ENCODE data around the gene COA8. TPM values are rescaled to one million over a fixed set of nuclear protein-coding genes. Genes with fewer than 3 reads are reported as not detected.

The COA8 gene
- polyA plus RNA-seq, 1 of the 3 experiments (the other 2 are of a cell fraction): 25.2 TPM

DNA sequence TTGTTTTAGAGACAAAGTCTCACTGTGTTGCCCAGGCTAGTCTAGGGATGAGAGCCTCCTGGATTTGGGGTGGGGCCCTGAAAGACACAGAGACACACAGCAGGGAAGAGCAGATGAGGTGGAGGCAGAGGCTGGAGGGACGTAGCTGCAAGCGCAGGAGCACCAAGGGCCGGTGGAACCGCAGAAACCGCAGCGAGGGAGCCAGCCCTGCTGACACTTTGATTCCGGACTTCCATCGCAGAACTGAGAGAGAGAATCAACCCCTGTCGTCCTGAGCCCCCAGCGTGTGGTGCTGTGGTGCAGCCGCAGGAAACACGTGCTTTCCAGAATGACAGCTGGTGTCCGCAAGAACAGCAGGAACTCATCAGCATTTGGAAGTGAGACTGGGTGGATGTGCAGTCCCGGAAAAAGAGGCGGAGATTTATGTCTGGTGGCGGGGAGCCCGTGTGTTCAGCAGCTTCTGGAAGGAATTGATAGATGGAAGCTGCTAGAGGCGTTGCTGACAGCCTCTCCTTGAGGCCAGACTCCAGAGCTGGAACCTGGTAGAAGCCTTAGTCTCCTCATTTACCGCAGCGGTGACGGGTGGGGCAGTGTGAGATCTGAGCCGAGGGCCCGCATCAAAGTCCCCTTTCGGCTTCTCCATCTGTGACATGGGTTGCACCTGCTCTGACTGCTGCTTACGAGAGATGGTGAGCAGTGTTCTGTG lies 44.4 kb downstream of the COA8 start:
- POLR2A ChIA-PET: no interaction called here

More for the DNA sequence above, 44.4 kb downstream of the COA8 start:
- H3K4me2 ChIP-seq: peak overlapping the region; percentile 56
- peaks cover 12% of the 10 kb centered on the region for H3F3A ChIP-seq (replicated peaks; ENCODE audit: insufficient read depth)
- no peak overlapping the region for H3K4me3 ChIP-seq (ENCODE audit: low read depth in 2 of 2, low read length in 1 of 2)
- H3K9me3 ChIP-seq: peaks cover 5% of the 10 kb centered on the region; the same call in 1 of the 2 replicates
- WGBS (ENCODE audit: low lambda C conversion rate): 7% methylated on average over 21 of the region's 25 CpGs
- no peaks in the 10 kb centered on the region for H3K27me3 ChIP-seq (ENCODE audit: insufficient read depth)
- H3K9me2 ChIP-seq: no peaks in the 10 kb centered on the region
- no peaks in the 10 kb centered on the region for H3K36me3 ChIP-seq (replicated peaks in 1 of 2; ENCODE audit: control insufficient read depth in 1 of 2, insufficient read depth in 2 of 2, low read length in 1 of 2)
- H3K9ac ChIP-seq: no peak overlapping the region
- H3K27ac ChIP-seq (ENCODE audit: low read depth in 2 of 2, low read length in 1 of 2): no peak overlapping the region
- H3K79me2 ChIP-seq (ENCODE audit: insufficient read depth): no peaks in the 10 kb centered on the region
- no peak overlapping the region for H2AFZ ChIP-seq (ENCODE audit: low read depth)
- CTCF ChIA-PET: interaction anchor here (0.5 to 2.9 kb wide), 13 partner anchors 12 to 98 kb away, joined by 3 to 11 read pairs (median 3); partner anchors contain the start of gene KLC1
- H4K20me1 ChIP-seq (ENCODE audit: insufficient read depth): no peaks in the 10 kb centered on the region
- peak; percentile 87 for DNase-seq
- TF ChIP-seq FOXJ3 (CRISPR knock-in tag; IDR thresholded peaks at IDR 0.05) (no peak), POLR2AphosphoS5 (IDR thresholded peaks at IDR 0.05; ENCODE audit: low read depth, low read length) (0 out of 2 replicates have a peak, but pooled peaks have one; percentile 43), NRF1 (IDR thresholded peaks at IDR 0.05; ENCODE audit: low read depth, low read length) (no peak), TCF12 (IDR thresholded peaks at IDR 0.05) (peak; percentile 91), GATA2 (CRISPR knock-in tag; IDR thresholded peaks at IDR 0.05) (no peak), SIN3A (IDR thresholded peaks at IDR 0.05; ENCODE audit: borderline replicate concordance, low read depth, low read length) (peak; percentile 100), REST (IDR thresholded peaks at IDR 0.05; ENCODE audit: low read depth, low read length) (0 out of 2 replicates have a peak, but pooled peaks have one; percentile 7), RAD21 (IDR thresholded peaks at IDR 0.05; ENCODE audit: low read length) (peak; percentile 54), MXI1 (IDR thresholded peaks at IDR 0.05; ENCODE audit: low read depth, low read length) (peak; percentile 100), PBX3 (IDR thresholded peaks at IDR 0.05) (peak; percentile 83), RXRA (IDR thresholded peaks at IDR 0.05; ENCODE audit: borderline replicate concordance, low read depth) (no peak), EZH2phosphoT487 (IDR thresholded peaks at IDR 0.05; ENCODE audit: borderline replicate concordance, low read depth) (no peak)
- TF ChIP-seq, protein P1, sequence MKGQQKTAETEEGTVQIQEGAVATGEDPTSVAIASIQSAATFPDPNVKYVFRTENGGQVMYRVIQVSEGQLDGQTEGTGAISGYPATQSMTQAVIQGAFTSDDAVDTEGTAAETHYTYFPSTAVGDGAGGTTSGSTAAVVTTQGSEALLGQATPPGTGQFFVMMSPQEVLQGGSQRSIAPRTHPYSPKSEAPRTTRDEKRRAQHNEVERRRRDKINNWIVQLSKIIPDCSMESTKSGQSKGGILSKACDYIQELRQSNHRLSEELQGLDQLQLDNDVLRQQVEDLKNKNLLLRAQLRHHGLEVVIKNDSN (IDR thresholded peaks at IDR 0.05; ENCODE audit: borderline replicate concordance, low read depth): peak; percentile 73; the same call in 1 of the 2 replicates
- TF ChIP-seq, protein P2, sequence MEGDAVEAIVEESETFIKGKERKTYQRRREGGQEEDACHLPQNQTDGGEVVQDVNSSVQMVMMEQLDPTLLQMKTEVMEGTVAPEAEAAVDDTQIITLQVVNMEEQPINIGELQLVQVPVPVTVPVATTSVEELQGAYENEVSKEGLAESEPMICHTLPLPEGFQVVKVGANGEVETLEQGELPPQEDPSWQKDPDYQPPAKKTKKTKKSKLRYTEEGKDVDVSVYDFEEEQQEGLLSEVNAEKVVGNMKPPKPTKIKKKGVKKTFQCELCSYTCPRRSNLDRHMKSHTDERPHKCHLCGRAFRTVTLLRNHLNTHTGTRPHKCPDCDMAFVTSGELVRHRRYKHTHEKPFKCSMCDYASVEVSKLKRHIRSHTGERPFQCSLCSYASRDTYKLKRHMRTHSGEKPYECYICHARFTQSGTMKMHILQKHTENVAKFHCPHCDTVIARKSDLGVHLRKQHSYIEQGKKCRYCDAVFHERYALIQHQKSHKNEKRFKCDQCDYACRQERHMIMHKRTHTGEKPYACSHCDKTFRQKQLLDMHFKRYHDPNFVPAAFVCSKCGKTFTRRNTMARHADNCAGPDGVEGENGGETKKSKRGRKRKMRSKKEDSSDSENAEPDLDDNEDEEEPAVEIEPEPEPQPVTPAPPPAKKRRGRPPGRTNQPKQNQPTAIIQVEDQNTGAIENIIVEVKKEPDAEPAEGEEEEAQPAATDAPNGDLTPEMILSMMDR (IDR thresholded peaks at IDR 0.05): peak; percentile 42
- TF ChIP-seq, protein P3, sequence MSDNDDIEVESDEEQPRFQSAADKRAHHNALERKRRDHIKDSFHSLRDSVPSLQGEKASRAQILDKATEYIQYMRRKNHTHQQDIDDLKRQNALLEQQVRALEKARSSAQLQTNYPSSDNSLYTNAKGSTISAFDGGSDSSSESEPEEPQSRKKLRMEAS (IDR thresholded peaks at IDR 0.05; ENCODE audit: low read depth): peak; percentile 100
- H3K4me1 ChIP-seq (ENCODE audit: control insufficient read depth in 1 of 2, insufficient read depth in 2 of 2, low read depth in 1 of 2, low read length in 1 of 2): peaks cover 10 to 11% of the 10 kb centered on the region in 2 experiments; a peak in 2 of 4 replicates
